T-helper 1 cell treated with Interleukin-12 subunit alpha and Interleukin-12 subunit beta and Interleukin-4 antibody, amounts not matched to agents 30 μg/mL and 1 μg/mL, for 36 hours (primary cell): Measurements from ENCODE around the gene ALDH1B1.

ENCODE experiments used
- H3K27ac Mint-ChIP-seq: one replicate; pipeline ENCODE4 v1.8.0; 2021; ENCODE audit warnings: mild to moderate bottlenecking, mixed read lengths
- H3K27me3 Mint-ChIP-seq: one replicate; pipeline ENCODE4 v1.8.0; 2021; ENCODE audit warnings: low read depth, mixed read lengths
- H3K36me3 Mint-ChIP-seq: one replicate; pipeline ENCODE4 v1.8.0; 2021; ENCODE audit warnings: low read depth, mixed read lengths
- H3K4me1 Mint-ChIP-seq: one replicate; pipeline ENCODE4 v1.8.0; 2021; ENCODE audit warnings: low read depth, mixed read lengths
- H3K4me3 Mint-ChIP-seq: one replicate; pipeline ENCODE4 v1.8.0; 2021; ENCODE audit warnings: mild to moderate bottlenecking, moderate library complexity, mixed read lengths
- H3K9me3 Mint-ChIP-seq: one replicate; pipeline ENCODE4 v1.8.0; 2021; ENCODE audit warnings: mixed read lengths

ALDH1B1 gene

GRCh38 chr9:38423973-38424843 lies 31.7 kb downstream of the ALDH1B1 start, which contains the start of gene IGFBPL1:
Gene IGFBPL1, minus strand, starts transcription at chr9:38424454. Its CDS starts 30 bp downstream, at chr9:38424424.
- Mint-ChIP-seq H3K4me3 (no peak within 1 kb of the TSS), H3K4me1 (peaks cover 1% of the 10 kb centered on the region), H3K27ac (no peak within 1 kb of the TSS), H3K9me3 (no peaks in the 10 kb centered on the region), H3K27me3 (peaks cover 46% of the 10 kb centered on the region), H3K36me3 (no peaks in the 10 kb centered on the region)

- Mint-ChIP-seq H3K4me1 (peaks cover 1% of the 10 kb centered on the region), H3K4me3 (no peak overlapping the region), H3K27ac (no peak overlapping the region), H3K27me3 (peaks cover 46% of the 10 kb centered on the region), H3K9me3 (no peaks in the 10 kb centered on the region), H3K36me3 (no peaks in the 10 kb centered on the region)
Measured at GRCh38 chr9:38424918-38425317, 32.4 kb downstream of the ALDH1B1 start.

- no peaks in the 10 kb centered on the region for H3K36me3 Mint-ChIP-seq
- peaks cover 5% of the 10 kb centered on the region for H3K4me1 Mint-ChIP-seq
- no peak overlapping the region for H3K27ac Mint-ChIP-seq
- H3K27me3 Mint-ChIP-seq: peaks cover 37% of the 10 kb centered on the region
- no peaks in the 10 kb centered on the region for H3K9me3 Mint-ChIP-seq
- no peak overlapping the region for H3K4me3 Mint-ChIP-seq
Measured at GRCh38 chr9:38428062-38428461, 35.6 kb downstream of the ALDH1B1 start.

- Mint-ChIP-seq H3K9me3 (no peaks in the 10 kb centered on the region), H3K4me3 (no peak overlapping the region), H3K27ac (no peak overlapping the region), H3K27me3 (peaks cover 21% of the 10 kb centered on the region), H3K4me1 (peaks cover 4% of the 10 kb centered on the region), H3K36me3 (no peaks in the 10 kb centered on the region)
Measured at GRCh38 chr9:38431116-38431515, 38.6 kb downstream of the ALDH1B1 start.

GRCh38 chr9:38432922-38433510 lies 40.5 kb downstream of the ALDH1B1 start:
- Mint-ChIP-seq H3K36me3 (no peaks in the 10 kb centered on the region), H3K27me3 (peaks cover 7% of the 10 kb centered on the region), H3K27ac (no peak overlapping the region), H3K4me3 (no peak overlapping the region), H3K9me3 (no peaks in the 10 kb centered on the region), H3K4me1 (peaks cover 4% of the 10 kb centered on the region)

- Mint-ChIP-seq H3K27me3 (peaks cover 5% of the 10 kb centered on the region), H3K4me3 (no peak overlapping the region), H3K27ac (no peak overlapping the region), H3K36me3 (no peaks in the 10 kb centered on the region), H3K4me1 (peaks cover 4% of the 10 kb centered on the region), H3K9me3 (no peaks in the 10 kb centered on the region)
Measured at GRCh38 chr9:38434365-38434764, 41.9 kb downstream of the ALDH1B1 start.

- no peak overlapping the region for H3K4me3 Mint-ChIP-seq
- H3K27ac Mint-ChIP-seq: no peak overlapping the region
- H3K9me3 Mint-ChIP-seq: no peaks in the 10 kb centered on the region
- H3K27me3 Mint-ChIP-seq: peaks cover 5% of the 10 kb centered on the region
- peaks cover 4% of the 10 kb centered on the region for H3K4me1 Mint-ChIP-seq
- H3K36me3 Mint-ChIP-seq: no peaks in the 10 kb centered on the region
Measured at GRCh38 chr9:38434853-38435252, 42.4 kb downstream of the ALDH1B1 start.

- H3K27ac Mint-ChIP-seq: no peak overlapping the region
- H3K36me3 Mint-ChIP-seq: no peaks in the 10 kb centered on the region
- peaks cover 4% of the 10 kb centered on the region for H3K4me1 Mint-ChIP-seq
- H3K4me3 Mint-ChIP-seq: no peak overlapping the region
- peaks cover 5% of the 10 kb centered on the region for H3K27me3 Mint-ChIP-seq
- no peaks in the 10 kb centered on the region for H3K9me3 Mint-ChIP-seq
Measured at GRCh38 chr9:38435521-38435920, 43.0 kb downstream of the ALDH1B1 start.

GRCh38 chr9:38436708-38437107 lies 44.2 kb downstream of the ALDH1B1 start:
- no peak overlapping the region for H3K4me3 Mint-ChIP-seq
- no peak overlapping the region for H3K27ac Mint-ChIP-seq
- no peaks in the 10 kb centered on the region for H3K36me3 Mint-ChIP-seq
- peaks cover 5% of the 10 kb centered on the region for H3K27me3 Mint-ChIP-seq
- H3K9me3 Mint-ChIP-seq: no peaks in the 10 kb centered on the region
- no peaks in the 10 kb centered on the region for H3K4me1 Mint-ChIP-seq

GRCh38 chr9:38437193-38437823 lies 44.8 kb downstream of the ALDH1B1 start:
- H3K9me3 Mint-ChIP-seq: no peaks in the 10 kb centered on the region
- no peaks in the 10 kb centered on the region for H3K4me1 Mint-ChIP-seq
- H3K36me3 Mint-ChIP-seq: no peaks in the 10 kb centered on the region
- no peak overlapping the region for H3K4me3 Mint-ChIP-seq
- no peak overlapping the region for H3K27ac Mint-ChIP-seq
- H3K27me3 Mint-ChIP-seq: peaks cover 5% of the 10 kb centered on the region

- Mint-ChIP-seq H3K4me1 (no peaks in the 10 kb centered on the region), H3K4me3 (no peak overlapping the region), H3K36me3 (no peaks in the 10 kb centered on the region), H3K9me3 (no peaks in the 10 kb centered on the region), H3K27me3 (no peaks in the 10 kb centered on the region), H3K27ac (no peak overlapping the region)
Measured at GRCh38 chr9:38439291-38439915, 46.9 kb downstream of the ALDH1B1 start.

- Mint-ChIP-seq H3K4me3 (no peak overlapping the region), H3K9me3 (no peaks in the 10 kb centered on the region), H3K27ac (no peak overlapping the region), H3K4me1 (no peaks in the 10 kb centered on the region), H3K36me3 (no peaks in the 10 kb centered on the region), H3K27me3 (no peaks in the 10 kb centered on the region)
Measured at GRCh38 chr9:38439916-38440301, 47.4 kb downstream of the ALDH1B1 start.

GRCh38 chr9:38440516-38440915 lies 48.0 kb downstream of the ALDH1B1 start:
- Mint-ChIP-seq H3K36me3 (no peaks in the 10 kb centered on the region), H3K4me1 (no peaks in the 10 kb centered on the region), H3K27me3 (peaks cover 1% of the 10 kb centered on the region), H3K9me3 (no peaks in the 10 kb centered on the region), H3K4me3 (no peak overlapping the region), H3K27ac (no peak overlapping the region)

GRCh38 chr9:38441347-38442085 lies 49.0 kb downstream of the ALDH1B1 start:
- Mint-ChIP-seq H3K27ac (no peak overlapping the region), H3K36me3 (no peaks in the 10 kb centered on the region), H3K4me1 (no peaks in the 10 kb centered on the region), H3K4me3 (no peak overlapping the region), H3K9me3 (no peaks in the 10 kb centered on the region), H3K27me3 (peaks cover 3% of the 10 kb centered on the region)
